ENCODE measurements around the gene ATG16L1. TPM values are rescaled to one million over a fixed set of nuclear protein-coding genes. Genes with fewer than 3 reads are reported as not detected.

The ATG16L1 gene
- total RNA-seq, 1 experiment from 2014 or later: 43.2 TPM

DNA sequence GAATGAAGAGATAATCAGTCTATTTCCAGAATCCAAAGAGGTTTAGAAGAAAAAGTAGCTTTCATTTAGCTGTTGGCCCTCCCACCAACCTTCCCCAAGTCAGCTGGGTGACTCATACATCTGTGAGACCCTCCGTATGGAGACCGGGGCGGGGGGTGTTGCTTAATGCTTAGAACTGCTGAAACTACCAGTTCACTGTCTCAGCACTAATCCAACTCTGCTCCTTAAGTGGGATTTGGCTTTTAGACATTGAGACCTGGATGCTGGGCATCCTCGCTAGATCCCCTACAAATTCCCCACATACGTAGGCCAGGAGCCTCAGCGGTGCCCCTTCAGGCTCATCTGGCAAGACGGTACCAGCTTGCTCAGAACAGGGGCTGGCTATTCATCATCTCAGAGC is 56.1 kb downstream of the ATG16L1 start, which contains the start of gene SAG:
SAG (plus strand) TSS at position 252 of the 400 bp plus-strand sequence. CDS start 1,374 bp downstream, outside the sequence.
- POLR2A ChIA-PET (ENCODE audit: low non-redundant PET): no interaction called here
- no peak within 1 kb of the TSS for H3K27ac ChIP-seq (ENCODE audit: low read depth, low read length, poor library complexity, severe bottlenecking)
- no peaks in the 10 kb centered on the region for H3K4me1 ChIP-seq (ENCODE audit: insufficient read depth, low read length, poor library complexity, severe bottlenecking)
- no peaks in the 10 kb centered on the region for H3K36me3 ChIP-seq (ENCODE audit: insufficient read depth, low read length, poor library complexity, severe bottlenecking)
- CTCF ChIA-PET: no interaction called here
- H3K4me3 ChIP-seq (ENCODE audit: low read depth, low read length, poor library complexity, severe bottlenecking): no peak within 1 kb of the TSS
- H3K9me3 ChIP-seq (ENCODE audit: low read depth, low read length, poor library complexity, severe bottlenecking): no peaks in the 10 kb centered on the region
- no peak for DNase-seq (ENCODE audit: low spot score)
- no peaks in the 10 kb centered on the region for H3K27me3 ChIP-seq (replicated peaks; ENCODE audit: insufficient read depth, low read depth, low read length, poor library complexity)
- TF ChIP-seq, protein P1, sequence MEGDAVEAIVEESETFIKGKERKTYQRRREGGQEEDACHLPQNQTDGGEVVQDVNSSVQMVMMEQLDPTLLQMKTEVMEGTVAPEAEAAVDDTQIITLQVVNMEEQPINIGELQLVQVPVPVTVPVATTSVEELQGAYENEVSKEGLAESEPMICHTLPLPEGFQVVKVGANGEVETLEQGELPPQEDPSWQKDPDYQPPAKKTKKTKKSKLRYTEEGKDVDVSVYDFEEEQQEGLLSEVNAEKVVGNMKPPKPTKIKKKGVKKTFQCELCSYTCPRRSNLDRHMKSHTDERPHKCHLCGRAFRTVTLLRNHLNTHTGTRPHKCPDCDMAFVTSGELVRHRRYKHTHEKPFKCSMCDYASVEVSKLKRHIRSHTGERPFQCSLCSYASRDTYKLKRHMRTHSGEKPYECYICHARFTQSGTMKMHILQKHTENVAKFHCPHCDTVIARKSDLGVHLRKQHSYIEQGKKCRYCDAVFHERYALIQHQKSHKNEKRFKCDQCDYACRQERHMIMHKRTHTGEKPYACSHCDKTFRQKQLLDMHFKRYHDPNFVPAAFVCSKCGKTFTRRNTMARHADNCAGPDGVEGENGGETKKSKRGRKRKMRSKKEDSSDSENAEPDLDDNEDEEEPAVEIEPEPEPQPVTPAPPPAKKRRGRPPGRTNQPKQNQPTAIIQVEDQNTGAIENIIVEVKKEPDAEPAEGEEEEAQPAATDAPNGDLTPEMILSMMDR (conservative IDR thresholded peaks at IDR 0.05; ENCODE audit: low read depth, low read length): no peak
- TF ChIP-seq EZH2 (IDR thresholded peaks at IDR 0.05; ENCODE audit: borderline replicate concordance, low read depth, low read length, poor library complexity, severe bottlenecking): no peak
- BruUV-seq (replicated peaks): no TSS peak
- intact Hi-C loops (cut with micrococcal nuclease; ENCODE audit: unreplicated experiment): no loop called here

DNA sequence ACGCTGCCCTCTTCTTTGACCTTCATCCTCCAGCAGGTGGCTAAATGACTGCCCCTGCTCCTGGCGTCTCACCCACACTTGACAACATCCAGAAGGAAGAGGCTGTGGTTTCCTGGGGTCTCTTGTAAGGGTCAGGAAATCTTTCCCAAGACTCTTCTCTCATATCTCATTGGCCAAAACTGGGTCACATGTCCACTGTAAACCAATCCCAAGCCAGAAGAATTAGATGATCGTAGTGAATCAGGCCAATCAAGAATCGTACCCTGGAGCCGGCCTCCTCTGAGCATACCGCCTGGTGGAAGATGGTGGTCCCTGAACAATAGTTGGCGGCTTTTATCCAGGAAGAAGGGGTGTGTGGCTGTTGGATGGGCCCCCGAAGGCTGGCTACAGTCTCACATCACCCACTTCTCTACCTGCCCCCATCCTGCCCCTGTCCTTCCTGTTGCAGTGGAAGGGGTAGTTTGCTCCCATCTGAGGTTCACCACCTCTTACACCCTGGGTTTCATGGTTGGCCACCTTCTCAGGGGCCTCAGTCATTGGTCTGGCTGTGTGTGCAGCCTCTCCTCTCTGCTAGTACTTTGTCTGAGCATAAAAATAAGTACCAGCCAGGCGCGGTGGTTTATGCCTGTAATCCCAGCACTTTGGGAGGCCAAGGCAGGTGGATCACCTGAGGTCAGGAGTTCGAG is 59.9 kb downstream of the ATG16L1 start:
- POLR2A ChIA-PET (ENCODE audit: low non-redundant PET): no interaction called here
- CTCF ChIA-PET: no interaction called here
- no TSS peak for BruUV-seq (replicated peaks)

DNA sequence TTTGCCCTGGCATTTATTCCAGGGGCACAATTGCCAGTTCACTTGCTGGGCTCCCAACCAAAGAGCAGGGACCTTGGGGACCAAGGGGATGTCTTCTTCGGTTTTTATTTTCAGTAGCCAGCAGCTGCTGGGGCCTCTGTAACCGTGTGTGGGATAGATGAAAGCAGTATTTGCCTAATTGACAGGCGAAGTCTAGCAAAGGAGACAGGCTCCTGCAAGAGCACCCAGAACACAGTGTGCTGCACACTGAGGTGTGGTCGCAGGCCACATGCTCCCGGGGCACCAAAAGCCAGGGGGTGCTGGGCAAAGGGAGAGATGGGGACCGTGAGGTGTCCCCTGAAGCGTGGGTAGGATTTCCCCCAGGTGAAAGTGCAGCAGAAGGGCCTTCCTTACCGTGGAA is 61.4 kb downstream of the ATG16L1 start:
- Histone ChIP-seq H3K4me3 (ENCODE audit: low read depth, low read length, poor library complexity, severe bottlenecking) (no peak overlapping the region), H3K27ac (ENCODE audit: low read depth, low read length, poor library complexity, severe bottlenecking) (no peak overlapping the region), H3K27me3 (replicated peaks; ENCODE audit: insufficient read depth, low read depth, low read length, poor library complexity) (no peaks in the 10 kb centered on the region), H3K36me3 (ENCODE audit: insufficient read depth, low read length, poor library complexity, severe bottlenecking) (no peaks in the 10 kb centered on the region), H3K9me3 (ENCODE audit: low read depth, low read length, poor library complexity, severe bottlenecking) (no peaks in the 10 kb centered on the region), H3K4me1 (ENCODE audit: insufficient read depth, low read length, poor library complexity, severe bottlenecking) (no peaks in the 10 kb centered on the region)
- DNase-seq (ENCODE audit: low spot score): no peak
- intact Hi-C loops (cut with micrococcal nuclease; ENCODE audit: unreplicated experiment): no loop called here
- ChIA-PET CTCF (no interaction called here), POLR2A (ENCODE audit: low non-redundant PET) (no interaction called here)
- no peak for TF ChIP-seq EZH2 (IDR thresholded peaks at IDR 0.05; ENCODE audit: borderline replicate concordance, low read depth, low read length, poor library complexity, severe bottlenecking)
- TF ChIP-seq, protein P1 (conservative IDR thresholded peaks at IDR 0.05; ENCODE audit: low read depth, low read length): no peak
- BruUV-seq (replicated peaks): no TSS peak

More for the DNA sequence above, 59.9 kb downstream of the ATG16L1 start:
- no peak for DNase-seq (ENCODE audit: low spot score)
- H3K4me3 ChIP-seq (ENCODE audit: low read depth, low read length, poor library complexity, severe bottlenecking): no peak overlapping the region
- H3K36me3 ChIP-seq (ENCODE audit: insufficient read depth, low read length, poor library complexity, severe bottlenecking): no peaks in the 10 kb centered on the region
- no peak overlapping the region for H3K27ac ChIP-seq (ENCODE audit: low read depth, low read length, poor library complexity, severe bottlenecking)
- intact Hi-C loops (cut with micrococcal nuclease; ENCODE audit: unreplicated experiment): no loop called here
- H3K9me3 ChIP-seq (ENCODE audit: low read depth, low read length, poor library complexity, severe bottlenecking): no peaks in the 10 kb centered on the region
- no peaks in the 10 kb centered on the region for H3K4me1 ChIP-seq (ENCODE audit: insufficient read depth, low read length, poor library complexity, severe bottlenecking)
- H3K27me3 ChIP-seq (replicated peaks; ENCODE audit: insufficient read depth, low read depth, low read length, poor library complexity): no peaks in the 10 kb centered on the region
- TF ChIP-seq EZH2 (IDR thresholded peaks at IDR 0.05; ENCODE audit: borderline replicate concordance, low read depth, low read length, poor library complexity, severe bottlenecking): no peak
